Uterus (tissue), 2 donors: Measurements from ENCODE around the gene TEKT2.

Experiments
- CTCF ChIP-seq, 4 experiments: fragments of 200-600 bp in 2 of 4; fragments of 450-650 bp in 2 of 4; sonication (generic) in 2 of 4; IDR thresholded peaks; one replicate each; pipeline ENCODE4 v1.5.1; 2016 to 2019; ENCODE audit warnings: antibody characterized with exemption in 4 of 4, mild to moderate bottlenecking in 2 of 4, moderate library complexity in 1 of 4
- POLR2A ChIP-seq, 2 donors: fragments of 450-650 bp; IDR thresholded peaks; one replicate each; pipeline ENCODE4 v1.6.1; 2016; ENCODE audit warnings: antibody characterized with exemption in 2 of 2, mild to moderate bottlenecking in 1 of 2, moderate library complexity in 1 of 2

- no peak for TF ChIP-seq CTCF (IDR thresholded peaks at IDR 0.05)
- TF ChIP-seq POLR2A (IDR thresholded peaks at IDR 0.05), result no peak
These were observed 7.2 kb downstream of the TEKT2 start for GRCh38 chr1:36091141-36091540.
